Measurements from ENCODE around the gene IL12RB2. TPM values are rescaled to one million over a fixed set of nuclear protein-coding genes. Genes with fewer than 3 reads are reported as not detected.
A peak's percentile ranks its signal among the peaks of the same experiment; 100 is the strongest.

IL12RB2 gene
- polyA plus RNA-seq, 1 of the 3 experiments (the other 2 are of a cell fraction), result not detected

GRCh38 chr1:67383999-67384638, 76.4 kb downstream of the IL12RB2 start:
- 100% methylated on average over 1 of the region's 2 CpGs for WGBS (ENCODE audit: low lambda C conversion rate)
- peaks cover 0 to 9% of the 10 kb centered on the region in 2 experiments for H3K36me3 ChIP-seq (replicated peaks in 1 of 2; ENCODE audit: control insufficient read depth in 1 of 2, insufficient read depth in 2 of 2, low read length in 1 of 2)
- ChIA-PET POLR2A (no interaction called here), CTCF (interaction anchor here (2.9 kb wide), 1 partner anchor 36 kb away, joined by 9 read pairs; no protein-coding TSS in a partner anchor)
- no peak for DNase-seq
- H3K79me2 ChIP-seq (ENCODE audit: insufficient read depth), result no peaks in the 10 kb centered on the region
- H3K4me2 ChIP-seq, result no peak overlapping the region
- H3K9ac ChIP-seq, result no peak overlapping the region
- no peaks in the 10 kb centered on the region for H3F3A ChIP-seq (replicated peaks; ENCODE audit: insufficient read depth)
- no peak overlapping the region for H3K4me3 ChIP-seq (ENCODE audit: low read depth in 2 of 2, low read length in 1 of 2)
- no peaks in the 10 kb centered on the region; the same call in 1 of the 2 replicates for H3K9me3 ChIP-seq
- no peak overlapping the region for H2AFZ ChIP-seq (ENCODE audit: low read depth)
- TF ChIP-seq ZBTB33 (IDR thresholded peaks at IDR 0.05; ENCODE audit: borderline replicate concordance, low read depth) (no peak), ELF1 (IDR thresholded peaks at IDR 0.05) (no peak), EZH2phosphoT487 (IDR thresholded peaks at IDR 0.05; ENCODE audit: borderline replicate concordance, low read depth) (no peak), NFIC (IDR thresholded peaks at IDR 0.05; ENCODE audit: borderline replicate concordance) (no peak), FOXJ3 (CRISPR knock-in tag; IDR thresholded peaks at IDR 0.05) (no peak), CHD2 (IDR thresholded peaks at IDR 0.05; ENCODE audit: low read length, partially characterized antibody) (no peak), POLR2AphosphoS5 (IDR thresholded peaks at IDR 0.05; ENCODE audit: low read depth, low read length) (no peak), SIN3A (IDR thresholded peaks at IDR 0.05; ENCODE audit: borderline replicate concordance, low read depth, low read length) (no peak), MEF2A (IDR thresholded peaks at IDR 0.05; ENCODE audit: borderline replicate concordance, low read depth) (no peak)
- H3K27me3 ChIP-seq (ENCODE audit: insufficient read depth), result no peaks in the 10 kb centered on the region
- H4K20me1 ChIP-seq (ENCODE audit: insufficient read depth), result no peaks in the 10 kb centered on the region
- H3K4me1 ChIP-seq (ENCODE audit: control insufficient read depth in 1 of 2, insufficient read depth in 2 of 2, low read depth in 1 of 2, low read length in 1 of 2), result no peaks in the 10 kb centered on the region
- H3K9me2 ChIP-seq, result no peaks in the 10 kb centered on the region
- no peak overlapping the region for H3K27ac ChIP-seq (ENCODE audit: low read depth in 2 of 2, low read length in 1 of 2)

GRCh38 chr1:67390041-67390887, 82.6 kb downstream of the IL12RB2 start:
- H4K20me1 ChIP-seq (ENCODE audit: insufficient read depth), result no peaks in the 10 kb centered on the region
- 58% methylated on average over 3 of the region's 3 CpGs for WGBS (ENCODE audit: low lambda C conversion rate)
- peak overlapping the region; percentile 15; the same call in 1 of the 2 replicates for H3K4me2 ChIP-seq
- H2AFZ ChIP-seq (ENCODE audit: low read depth), result peak overlapping the region; percentile 29; the same call in 1 of the 2 replicates
- no peak overlapping the region for H3K4me3 ChIP-seq (ENCODE audit: low read depth in 2 of 2, low read length in 1 of 2)
- no peaks in the 10 kb centered on the region for H3K27me3 ChIP-seq (ENCODE audit: insufficient read depth)
- H3K9me3 ChIP-seq, result no peaks in the 10 kb centered on the region
- no peaks in the 10 kb centered on the region for H3K9me2 ChIP-seq
- no peaks in the 10 kb centered on the region for H3K4me1 ChIP-seq (ENCODE audit: control insufficient read depth in 1 of 2, insufficient read depth in 2 of 2, low read depth in 1 of 2, low read length in 1 of 2)
- ChIA-PET CTCF (interaction anchor here (1.5 kb wide), 1 partner anchor 134 kb away, joined by 3 read pairs; no protein-coding TSS in a partner anchor), POLR2A (no interaction called here)
- peaks cover 0 to 9% of the 10 kb centered on the region in 2 experiments for H3K36me3 ChIP-seq (replicated peaks in 1 of 2; ENCODE audit: control insufficient read depth in 1 of 2, insufficient read depth in 2 of 2, low read length in 1 of 2)
- H3K9ac ChIP-seq, result no peak overlapping the region
- H3F3A ChIP-seq (replicated peaks; ENCODE audit: insufficient read depth), result peaks cover 18% of the 10 kb centered on the region
- no peak for DNase-seq
- no peaks in the 10 kb centered on the region for H3K79me2 ChIP-seq (ENCODE audit: insufficient read depth)
- H3K27ac ChIP-seq (ENCODE audit: low read depth in 2 of 2, low read length in 1 of 2), result peak overlapping the region in 1 of 2 experiments; percentile 71; a peak in 2 of 4 replicates
- TF ChIP-seq SMC3 (IDR thresholded peaks at IDR 0.05; ENCODE audit: low read depth, low read length) (no peak), PBX3 (IDR thresholded peaks at IDR 0.05) (peak; percentile 16; the same call in 1 of the 2 replicates), TCF12 (IDR thresholded peaks at IDR 0.05) (peak; percentile 48), SIN3A (IDR thresholded peaks at IDR 0.05; ENCODE audit: borderline replicate concordance, low read depth, low read length) (no peak), GABPA (IDR thresholded peaks at IDR 0.05; ENCODE audit: low read depth) (no peak), FOSL2 (IDR thresholded peaks at IDR 0.05; ENCODE audit: borderline replicate concordance, low read depth) (peak; percentile 29; the same call in 1 of the 2 replicates), FOXJ3 (CRISPR knock-in tag; IDR thresholded peaks at IDR 0.05) (no peak), RAD21 (IDR thresholded peaks at IDR 0.05; ENCODE audit: low read length) (no peak), CTCF (IDR thresholded peaks at IDR 0.05) (no peak), RXRA (IDR thresholded peaks at IDR 0.05; ENCODE audit: borderline replicate concordance, low read depth) (no peak), MEF2A (IDR thresholded peaks at IDR 0.05; ENCODE audit: borderline replicate concordance, low read depth) (no peak), USF1 (IDR thresholded peaks at IDR 0.05; ENCODE audit: borderline replicate concordance, low read depth) (no peak), CHD2 (IDR thresholded peaks at IDR 0.05; ENCODE audit: low read length, partially characterized antibody) (no peak), MXI1 (IDR thresholded peaks at IDR 0.05; ENCODE audit: low read depth, low read length) (no peak), TAF1 (IDR thresholded peaks at IDR 0.05; ENCODE audit: borderline replicate concordance, low read depth, low read length) (no peak), NFIC (IDR thresholded peaks at IDR 0.05; ENCODE audit: borderline replicate concordance) (peak; percentile 72)

All from SK-N-SH (cell line).